Measurements from ENCODE around the gene KCNJ12. TPM values are rescaled to one million over a fixed set of nuclear protein-coding genes. Genes with fewer than 3 reads are reported as not detected.
"Not testable (repeated sequence)": the region's sequence is repeated elsewhere in the genome, so short reads cannot be mapped to it uniquely, and the experiment has no call there.

The KCNJ12 gene
- total RNA-seq, 4 donors from 2014 or later = 18.2 to 35.7 (median 29.2) TPM

- ATAC-seq; H3K27ac ChIP-seq; DNase-seq; intact Hi-C loops (cut with DNase I; ENCODE audit: low total_unique reads); H3K9me3 ChIP-seq; H3K27me3 ChIP-seq; H3K36me3 ChIP-seq; H3K4me3 ChIP-seq: not testable (repeated sequence)
- H3K4me1 ChIP-seq = peaks cover 6 to 14% of the 10 kb centered on the region in 2 donors
- in situ Hi-C loops (cut with MboI; ENCODE audit: low sequenced_read_pairs in 4 of 4) = loop anchor here (25.0 kb wide), 1 partner anchor 298 kb away; no protein-coding TSS in a partner anchor
Observed at GRCh38 chr17:21414616-21415015, 38.5 kb downstream of the KCNJ12 start.

GRCh38 chr17:21415166-21415990 lies 39.2 kb downstream of the KCNJ12 start:
- DNase-seq; ATAC-seq; H3K4me1 ChIP-seq; H3K27me3 ChIP-seq; H3K4me3 ChIP-seq; H3K36me3 ChIP-seq; H3K9me3 ChIP-seq; H3K27ac ChIP-seq; intact Hi-C loops (cut with DNase I; ENCODE audit: low total_unique reads): not testable (repeated sequence)
- in situ Hi-C loops (cut with MboI; ENCODE audit: low sequenced_read_pairs in 4 of 4) = loop anchor here (25.0 kb wide), 1 partner anchor 297 kb away; no protein-coding TSS in a partner anchor

- in situ Hi-C loops (cut with MboI; ENCODE audit: low sequenced_read_pairs in 4 of 4) = loop anchor here (25.0 kb wide), 1 partner anchor 296 kb away; no protein-coding TSS in a partner anchor
- H3K27ac ChIP-seq; H3K36me3 ChIP-seq; DNase-seq; intact Hi-C loops (cut with DNase I; ENCODE audit: low total_unique reads); H3K4me3 ChIP-seq; H3K4me1 ChIP-seq; H3K9me3 ChIP-seq; H3K27me3 ChIP-seq; ATAC-seq: not testable (repeated sequence)
Observed at GRCh38 chr17:21416471-21416981, 40.4 kb downstream of the KCNJ12 start.

GRCh38 chr17:21417349-21417748 lies 41.2 kb downstream of the KCNJ12 start:
- intact Hi-C loops (cut with DNase I; ENCODE audit: low total_unique reads) = not testable (repeated sequence)

GRCh38 chr17:21417921-21418320 lies 41.8 kb downstream of the KCNJ12 start:
- intact Hi-C loops (cut with DNase I; ENCODE audit: low total_unique reads) (no loop called here), in situ Hi-C loops (cut with MboI; ENCODE audit: low sequenced_read_pairs in 4 of 4) (loop anchor here (25.0 kb wide), 1 partner anchor 294 kb away; no protein-coding TSS in a partner anchor)
- no peaks in the 10 kb centered on the region for H3K27me3 ChIP-seq
- no peaks in the 10 kb centered on the region for H3K9me3 ChIP-seq
- TF ChIP-seq CTCF (IDR thresholded peaks at IDR 0.05 in 4 of 5, conservative IDR thresholded peaks at IDR 0.05 in 1 of 5) (no peak), POLR2A (IDR thresholded peaks at IDR 0.05) (no peak)
- no peak overlapping the region for H3K4me3 ChIP-seq
- no peaks in the 10 kb centered on the region for H3K36me3 ChIP-seq
- H3K4me1 ChIP-seq = peaks cover 0 to 3% of the 10 kb centered on the region in 2 donors
- DNase-seq = no peak
- no peak for ATAC-seq
- H3K27ac ChIP-seq = no peak overlapping the region

More at GRCh38 chr17:21417349-21417748, 41.2 kb downstream of the KCNJ12 start:
- not testable (repeated sequence) for DNase-seq, H3K4me1 ChIP-seq, H3K27ac ChIP-seq, H3K9me3 ChIP-seq, H3K4me3 ChIP-seq, H3K27me3 ChIP-seq, H3K36me3 ChIP-seq, ATAC-seq
- in situ Hi-C loops (cut with MboI; ENCODE audit: low sequenced_read_pairs in 4 of 4) = loop anchor here (25.0 kb wide), 1 partner anchor 295 kb away; no protein-coding TSS in a partner anchor

- ATAC-seq (no peak), DNase-seq (no peak)
- in situ Hi-C loops (cut with MboI; ENCODE audit: low sequenced_read_pairs in 4 of 4) = loop anchor here (25.0 kb wide), 1 partner anchor 294 kb away; no protein-coding TSS in a partner anchor
- TF ChIP-seq CTCF (IDR thresholded peaks at IDR 0.05 in 4 of 5, conservative IDR thresholded peaks at IDR 0.05 in 1 of 5) = no peak
- TF ChIP-seq POLR2A (IDR thresholded peaks at IDR 0.05) = no peak
- H3K9me3 ChIP-seq = no peaks in the 10 kb centered on the region
- no peak overlapping the region for H3K4me3 ChIP-seq
- H3K27me3 ChIP-seq = no peaks in the 10 kb centered on the region
- peaks cover 0 to 3% of the 10 kb centered on the region in 2 donors for H3K4me1 ChIP-seq
- H3K27ac ChIP-seq = no peak overlapping the region
- H3K36me3 ChIP-seq = no peaks in the 10 kb centered on the region
- intact Hi-C loops (cut with DNase I; ENCODE audit: low total_unique reads) = no loop called here
Observed at GRCh38 chr17:21418446-21419298, 42.5 kb downstream of the KCNJ12 start.

All from gastrocnemius medialis (tissue), 4 donors.